NT2/D1 (cell line): ENCODE results near the gene DBNDD2.

Experiments
- DNase-seq: peaks from one replicate; pipeline ENCODE4 v3.0.0-alpha.2; 2011; ENCODE audit warnings: low read depth, low spot score
- H3K27me3 ChIP-seq: 2 replicates; pipeline ENCODE4 v1.6.0; 2011; ENCODE audit warnings: mild to moderate bottlenecking; ENCODE audit not compliant: insufficient read length, insufficient read depth
- H3K36me3 ChIP-seq: 2 replicates; pipeline ENCODE4 v1.6.1; 2011; ENCODE audit warnings: mild to moderate bottlenecking, low read length, mixed read lengths; ENCODE audit not compliant: insufficient read depth, insufficient read length
- H3K4me1 ChIP-seq: 2 replicates; pipeline ENCODE4 v1.5.1; 2011; ENCODE audit not compliant: insufficient read depth, insufficient read length
- H3K4me3 ChIP-seq: 2 replicates; pipeline ENCODE4 v1.5.1; 2011; ENCODE audit warnings: low read depth; ENCODE audit not compliant: insufficient read length
- H3K9ac ChIP-seq: 2 replicates; pipeline ENCODE4 v1.6.0; 2011; ENCODE audit warnings: low read depth; ENCODE audit not compliant: insufficient read length
- H3K9me3 ChIP-seq: 2 replicates; pipeline ENCODE4 v1.5.1; 2011; ENCODE audit warnings: mild to moderate bottlenecking, low read length; ENCODE audit not compliant: insufficient read depth
- SUZ12 ChIP-seq: IDR thresholded peaks from 2 replicates; pipeline ENCODE4 v1.6.1; 2011; ENCODE audit not compliant: insufficient read length, insufficient read depth; ENCODE audit errors: extremely low read depth
- YY1 ChIP-seq: IDR thresholded peaks from 2 replicates; pipeline ENCODE4 v1.6.1; 2011; ENCODE audit not compliant: insufficient read length, insufficient read depth
- ZNF274 ChIP-seq: IDR thresholded peaks from 2 replicates; pipeline ENCODE4 v1.6.1; 2011; ENCODE audit warnings: mild to moderate bottlenecking, low read depth, low read length

The DBNDD2 gene

GRCh38 chr20:45423700-45424099 is 15.6 kb downstream of the DBNDD2 start:
- Histone ChIP-seq H3K4me1 (peaks cover 10% of the 10 kb centered on the region), H3K27me3 (no peaks in the 10 kb centered on the region), H3K9me3 (no peaks in the 10 kb centered on the region), H3K9ac (no peak overlapping the region), H3K36me3 (peaks cover 84% of the 10 kb centered on the region), H3K4me3 (no peak overlapping the region)
- no peak for TF ChIP-seq SUZ12
- TF ChIP-seq YY1, result no peak
- DNase-seq, result no peak

DNA sequence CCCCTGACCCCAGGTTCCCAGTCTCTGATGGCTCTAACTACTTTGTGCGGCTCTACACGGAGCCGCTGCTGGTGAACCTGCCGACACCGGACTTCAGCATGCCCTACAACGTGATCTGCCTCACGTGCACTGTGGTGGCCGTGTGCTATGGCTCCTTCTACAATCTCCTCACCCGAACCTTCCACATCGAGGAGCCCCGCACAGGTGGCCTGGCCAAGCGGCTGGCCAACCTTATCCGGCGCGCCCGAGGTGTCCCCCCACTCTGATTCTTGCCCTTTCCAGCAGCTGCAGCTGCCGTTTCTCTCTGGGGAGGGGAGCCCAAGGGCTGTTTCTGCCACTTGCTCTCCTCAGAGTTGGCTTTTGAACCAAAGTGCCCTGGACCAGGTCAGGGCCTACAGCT is 17.5 kb downstream of the DBNDD2 start:
- H3K9me3 ChIP-seq, result no peaks in the 10 kb centered on the region
- no peak overlapping the region for H3K4me3 ChIP-seq
- DNase-seq, result no peak
- H3K27me3 ChIP-seq, result no peaks in the 10 kb centered on the region
- peaks cover 76% of the 10 kb centered on the region for H3K36me3 ChIP-seq
- peaks cover 10% of the 10 kb centered on the region for H3K4me1 ChIP-seq
- no peak overlapping the region for H3K9ac ChIP-seq
- TF ChIP-seq SUZ12 (no peak), ZNF274 (no peak)

DNA sequence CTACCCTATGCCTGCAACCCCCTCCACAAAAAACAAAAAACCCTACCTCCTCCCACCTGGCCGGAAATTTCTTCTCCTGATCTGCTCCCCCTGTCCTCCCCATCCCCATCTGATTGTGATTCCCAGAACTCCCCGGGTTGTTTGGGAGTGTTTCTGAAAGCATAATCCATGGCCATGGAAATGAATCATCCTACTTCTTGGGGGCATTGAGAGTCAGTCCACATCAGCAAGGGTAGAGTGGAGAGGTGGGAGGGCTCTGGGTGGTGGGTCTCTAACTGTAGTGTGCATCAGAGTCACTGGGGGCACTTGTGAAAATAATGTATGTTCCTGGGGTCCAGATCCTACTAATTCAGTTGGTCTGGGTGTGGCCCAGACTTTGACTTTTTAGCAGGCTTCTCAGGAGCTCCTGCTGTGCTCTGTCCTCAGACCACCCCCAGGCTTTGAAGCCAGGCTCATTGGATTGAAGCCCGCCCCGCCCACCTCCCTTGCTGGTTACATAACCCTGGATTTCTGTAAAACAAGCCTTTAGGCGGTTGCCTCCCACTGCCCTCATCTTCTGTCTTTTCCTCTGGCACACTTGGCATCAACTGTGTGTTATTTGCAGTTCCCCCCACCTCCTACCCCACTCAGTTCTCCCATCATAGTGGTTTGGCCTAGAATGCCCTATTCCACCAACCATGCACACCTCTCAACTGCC is 18.4 kb downstream of the DBNDD2 start:
- DNase-seq, result no peak
- H3K4me3 ChIP-seq, result no peak overlapping the region
- peaks cover 10% of the 10 kb centered on the region for H3K4me1 ChIP-seq
- no peak overlapping the region for H3K9ac ChIP-seq
- TF ChIP-seq ZNF274, result no peak
- no peak for TF ChIP-seq YY1
- no peak for TF ChIP-seq SUZ12
- H3K36me3 ChIP-seq, result peaks cover 68% of the 10 kb centered on the region
- no peaks in the 10 kb centered on the region for H3K27me3 ChIP-seq
- no peaks in the 10 kb centered on the region for H3K9me3 ChIP-seq

- no peak for TF ChIP-seq YY1
- no peak for TF ChIP-seq ZNF274
- TF ChIP-seq SUZ12, result no peak
- Histone ChIP-seq H3K9me3 (no peaks in the 10 kb centered on the region), H3K36me3 (peaks cover 66% of the 10 kb centered on the region), H3K9ac (no peak overlapping the region), H3K27me3 (no peaks in the 10 kb centered on the region), H3K4me1 (peaks cover 10% of the 10 kb centered on the region), H3K4me3 (no peak overlapping the region)
- no peak for DNase-seq
These were observed 19.4 kb downstream of the DBNDD2 start for GRCh38 chr20:45427236-45428149.

DNA sequence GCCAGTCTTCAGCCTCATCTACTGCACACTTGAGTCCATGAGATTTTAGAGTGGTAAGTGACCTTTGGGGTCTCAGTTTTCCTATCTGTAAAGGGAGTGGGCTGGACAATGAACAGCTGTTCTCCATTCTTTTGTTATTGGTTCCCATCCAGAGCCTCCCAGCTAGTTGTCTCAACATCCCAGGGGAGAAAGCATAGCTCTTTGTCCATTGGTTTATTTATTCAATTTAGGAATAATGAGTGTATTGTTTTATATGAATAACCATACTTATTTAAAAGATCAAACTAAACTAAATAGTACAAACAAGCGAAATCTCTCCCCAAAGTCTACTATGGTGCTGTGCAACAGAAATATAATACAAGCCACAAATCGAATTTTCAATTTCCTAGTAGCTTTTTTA is 21.5 kb downstream of the DBNDD2 start:
- peaks cover 56% of the 10 kb centered on the region for H3K36me3 ChIP-seq
- no peak overlapping the region for H3K4me3 ChIP-seq
- peaks cover 13% of the 10 kb centered on the region for H3K4me1 ChIP-seq
- H3K9ac ChIP-seq, result no peak overlapping the region
- H3K9me3 ChIP-seq, result no peaks in the 10 kb centered on the region
- no peaks in the 10 kb centered on the region for H3K27me3 ChIP-seq
- TF ChIP-seq ZNF274, result no peak
- no peak for TF ChIP-seq SUZ12
- no peak for TF ChIP-seq YY1
- DNase-seq, result no peak

DNA sequence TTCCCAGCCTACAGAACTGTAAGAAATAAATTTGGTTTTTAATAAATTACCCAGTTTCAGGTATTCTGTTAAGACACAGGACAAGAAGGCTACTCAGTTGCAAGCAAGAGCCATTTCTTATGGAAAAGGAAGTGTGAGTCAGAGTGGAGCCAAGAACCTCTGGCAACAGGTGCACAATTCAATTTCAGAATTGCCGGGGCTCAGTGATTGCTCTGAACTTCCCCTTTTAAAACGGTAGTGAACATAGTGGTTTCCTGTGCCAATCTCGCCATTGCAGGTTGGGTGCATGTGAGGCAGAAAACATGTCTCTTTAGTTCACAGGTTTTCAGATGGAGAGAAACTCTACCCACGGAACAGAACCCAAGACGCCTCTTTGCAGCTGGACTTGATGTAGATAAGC is 24.2 kb downstream of the DBNDD2 start:
- Histone ChIP-seq H3K4me1 (peaks cover 3% of the 10 kb centered on the region), H3K9me3 (no peaks in the 10 kb centered on the region), H3K27me3 (no peaks in the 10 kb centered on the region), H3K9ac (no peak overlapping the region), H3K4me3 (no peak overlapping the region), H3K36me3 (peaks cover 35% of the 10 kb centered on the region)
- DNase-seq, result no peak
- TF ChIP-seq YY1 (no peak), SUZ12 (no peak), ZNF274 (no peak)

GRCh38 chr20:45433316-45433715 is 25.2 kb downstream of the DBNDD2 start:
- H3K4me1 ChIP-seq, result peaks cover 3% of the 10 kb centered on the region
- H3K9me3 ChIP-seq, result no peaks in the 10 kb centered on the region
- no peak overlapping the region for H3K4me3 ChIP-seq
- peaks cover 26% of the 10 kb centered on the region for H3K36me3 ChIP-seq
- no peak for TF ChIP-seq ZNF274
- no peak for TF ChIP-seq SUZ12
- no peak for TF ChIP-seq YY1
- no peaks in the 10 kb centered on the region for H3K27me3 ChIP-seq
- DNase-seq, result peak; percentile 39
- H3K9ac ChIP-seq, result no peak overlapping the region

DNA sequence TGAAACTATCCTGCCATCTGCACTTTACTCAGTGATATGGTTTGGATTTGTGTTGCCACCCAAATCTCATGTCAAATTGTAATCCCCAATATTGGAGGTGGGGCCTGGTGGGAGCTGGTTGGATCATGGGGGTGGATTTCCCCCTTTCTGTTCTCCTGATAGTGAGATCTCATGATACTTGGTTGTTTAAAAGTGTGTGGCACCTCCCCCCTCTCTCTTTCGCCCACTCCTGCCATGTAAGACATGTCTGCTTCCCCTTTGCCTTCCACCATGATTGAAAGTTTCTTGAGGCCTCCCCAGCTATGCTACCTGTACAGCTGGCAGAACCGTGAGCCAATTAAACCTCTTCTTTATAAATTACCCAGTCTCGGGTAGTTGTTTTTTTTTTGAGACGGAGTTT is 25.9 kb downstream of the DBNDD2 start:
- peaks cover 3% of the 10 kb centered on the region for H3K4me1 ChIP-seq
- TF ChIP-seq ZNF274, result no peak
- no peak for TF ChIP-seq SUZ12
- TF ChIP-seq YY1, result no peak
- H3K36me3 ChIP-seq, result peaks cover 26% of the 10 kb centered on the region
- DNase-seq, result no peak
- H3K9me3 ChIP-seq, result no peaks in the 10 kb centered on the region
- no peak overlapping the region for H3K4me3 ChIP-seq
- H3K9ac ChIP-seq, result no peak overlapping the region
- no peaks in the 10 kb centered on the region for H3K27me3 ChIP-seq
